NCI-H524 treated with DMSO at 0.1 percent for 48 hours (cell line): ENCODE results near the gene NUPR2.
A peak's percentile ranks its signal among the peaks of the same experiment; 100 is the strongest.
"Not testable (repeated sequence)": the region's sequence is repeated elsewhere in the genome, so short reads cannot be mapped to it uniquely, and the experiment has no call there.

Source experiments
- DNase-seq: peaks from one replicate; lab custom pipeline; 2025; lab: John Stamatoyannopoulos, UW

Gene NUPR2

DNA sequence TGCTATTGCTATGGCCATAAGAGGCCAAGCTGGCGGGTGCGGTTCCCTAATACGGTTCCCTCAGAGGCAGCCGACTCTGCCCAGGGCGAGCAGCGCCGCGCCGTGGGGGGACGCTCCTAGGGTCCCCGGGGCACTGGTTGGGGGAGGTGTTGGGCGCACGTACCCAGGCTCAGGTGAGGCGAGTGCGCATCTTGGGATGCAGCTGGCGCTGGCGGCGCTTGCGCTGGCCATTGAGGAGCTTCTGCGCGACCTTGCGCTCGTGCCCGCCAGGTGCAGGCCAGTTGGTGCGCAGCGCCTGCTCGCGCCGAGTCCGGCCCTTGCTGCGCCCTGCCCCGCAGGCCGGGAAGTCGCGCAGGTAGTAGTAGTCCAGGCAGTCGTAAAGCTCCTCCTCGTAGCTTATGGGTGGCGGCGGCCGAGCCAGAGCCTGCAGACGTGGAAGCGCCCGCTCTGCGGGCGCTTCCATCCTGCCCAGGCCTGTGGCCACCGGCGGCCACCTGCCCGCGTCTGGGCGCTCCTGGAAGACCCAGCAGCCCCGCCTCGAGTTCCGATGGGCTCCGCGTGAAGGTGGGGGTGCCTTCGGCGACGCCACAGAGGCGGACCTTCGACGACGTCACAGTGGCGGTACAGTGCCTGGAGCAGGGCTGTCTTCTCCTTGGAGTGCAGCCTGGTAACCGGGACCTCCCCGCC is at the start of gene NUPR2:
NUPR2 (minus strand) TSS at position 566 of the 687 bp plus-strand sequence; CDS start at position 463, 103 bp downstream.
- DNase-seq = no peak

DNA sequence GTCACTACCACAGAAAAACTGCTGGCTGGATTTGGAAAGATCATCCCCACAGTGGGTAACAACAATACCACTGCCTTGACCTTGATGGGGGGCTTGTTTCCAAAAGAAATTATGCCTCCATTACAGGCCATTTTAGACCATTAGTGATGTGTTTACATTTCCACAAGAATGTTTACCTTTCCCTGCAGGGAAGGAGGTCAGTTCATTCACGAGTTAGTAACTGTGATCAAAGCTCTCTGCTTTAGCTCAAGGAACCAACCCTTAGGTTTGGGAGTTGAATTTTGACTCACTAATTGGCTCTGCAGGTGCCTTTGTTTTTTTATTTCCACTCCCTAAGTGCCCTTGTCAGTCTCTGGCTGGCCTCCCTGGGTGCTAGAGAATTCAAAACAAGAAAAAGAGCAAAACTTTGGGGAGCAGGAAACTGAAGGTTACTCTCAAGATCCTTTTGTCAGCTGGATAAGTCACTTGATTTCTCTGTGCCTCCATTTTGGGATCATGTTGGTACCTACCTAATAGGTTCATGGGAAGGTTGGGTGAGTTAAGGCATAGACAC is 41.1 kb upstream of the NUPR2 start:
- DNase-seq = no peak

DNA sequence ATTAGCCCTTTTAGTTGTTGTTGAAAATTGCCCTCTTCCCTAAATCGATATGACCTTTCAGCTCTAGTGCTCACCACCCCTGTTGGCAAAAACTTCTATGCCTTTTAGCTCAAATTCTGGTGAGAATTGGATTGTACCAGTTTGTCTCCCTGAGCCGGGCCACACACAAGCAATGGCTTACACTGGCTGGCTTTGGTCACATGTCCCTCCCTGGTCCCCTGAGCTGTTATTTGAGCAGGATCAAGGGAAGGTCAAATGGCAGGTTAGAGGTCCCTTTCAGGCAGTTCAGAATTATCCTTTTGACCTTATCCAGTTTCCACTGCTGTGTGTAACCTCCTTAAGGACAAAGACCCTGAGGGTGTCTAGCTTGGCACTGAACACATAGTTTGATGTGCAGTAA is 14.8 kb upstream of the NUPR2 start:
- DNase-seq = not testable (repeated sequence)

DNA sequence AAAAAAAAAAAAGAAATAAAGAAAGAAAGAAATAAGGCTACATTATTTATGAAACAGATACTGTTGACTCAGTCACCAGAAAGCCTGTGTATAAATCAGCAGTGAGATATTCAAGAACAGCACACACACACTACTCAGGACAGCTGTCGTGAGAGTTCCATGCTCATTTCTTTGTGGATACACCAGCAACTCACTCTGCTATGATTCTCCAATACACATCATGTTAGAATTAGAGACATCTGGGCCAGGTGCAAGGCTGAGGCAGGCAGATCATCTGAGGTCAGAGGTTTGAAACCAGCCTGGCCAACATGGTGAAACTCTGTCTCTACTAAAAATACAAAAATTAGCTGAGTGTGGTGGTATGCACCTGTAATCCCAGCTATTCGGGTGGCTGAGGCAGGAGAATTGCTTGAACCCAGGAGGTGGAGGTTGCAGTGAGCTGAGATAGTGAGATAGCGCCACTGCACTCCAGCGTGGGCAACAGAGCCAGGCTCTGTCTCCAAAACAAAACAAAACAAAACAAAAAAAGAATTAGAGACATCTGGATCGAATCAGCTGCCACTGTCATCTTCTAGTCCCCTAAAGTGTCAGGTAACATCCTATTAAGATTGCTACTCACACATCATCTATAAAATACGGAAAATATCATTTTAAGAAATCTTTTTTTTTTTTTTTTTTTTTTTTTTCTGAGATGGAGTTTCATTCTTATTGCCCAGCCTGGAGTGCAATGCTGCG is 11.2 kb upstream of the NUPR2 start:
- DNase-seq = no peak

DNA sequence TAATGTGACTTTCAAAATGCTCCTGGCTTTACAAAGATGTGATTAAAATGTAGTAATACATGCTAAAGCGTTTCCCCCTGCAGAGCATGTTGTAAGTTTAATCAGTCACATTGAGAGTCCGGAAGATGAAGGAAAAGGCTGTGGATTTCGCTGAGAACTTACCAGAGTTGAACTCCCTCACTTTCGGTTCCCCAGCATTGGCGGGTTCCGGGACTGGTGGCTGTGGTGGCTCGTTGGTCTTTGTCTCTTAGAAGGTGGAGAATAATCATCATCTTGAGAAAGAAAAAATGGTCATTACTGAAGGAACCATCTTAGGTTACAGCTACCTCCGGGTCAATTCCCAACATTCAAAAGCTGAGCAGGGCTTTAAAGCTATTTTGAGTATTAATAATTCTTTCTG is 9.6 kb upstream of the NUPR2 start:
- no peak for DNase-seq

- no peak for DNase-seq
Measured at GRCh38 chr7:56124981-56125380, 8.8 kb upstream of the NUPR2 start.

- DNase-seq = no peak
Measured at GRCh38 chr7:56121440-56121839, 5.2 kb upstream of the NUPR2 start.

DNA sequence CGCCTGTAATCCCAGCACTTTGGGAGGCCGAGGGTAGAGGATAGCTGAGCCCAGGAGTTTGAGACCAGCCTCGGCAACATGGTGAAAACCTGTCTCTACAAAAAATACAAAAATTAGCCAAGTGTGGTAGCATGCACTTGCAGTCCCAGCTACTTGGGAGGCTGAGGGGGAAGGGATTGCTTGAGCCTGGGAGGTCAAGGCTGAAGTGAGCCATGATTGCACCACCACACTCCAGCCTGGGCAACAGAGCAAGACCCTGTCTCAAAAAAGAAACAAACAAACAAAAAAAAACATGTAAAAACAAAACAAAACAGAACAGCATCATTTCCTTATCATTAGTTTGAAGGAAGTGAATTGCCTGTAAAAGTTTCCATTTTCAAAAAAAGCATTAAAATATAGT is 4.0 kb downstream of the NUPR2 start:
- DNase-seq = not testable (repeated sequence)

DNA sequence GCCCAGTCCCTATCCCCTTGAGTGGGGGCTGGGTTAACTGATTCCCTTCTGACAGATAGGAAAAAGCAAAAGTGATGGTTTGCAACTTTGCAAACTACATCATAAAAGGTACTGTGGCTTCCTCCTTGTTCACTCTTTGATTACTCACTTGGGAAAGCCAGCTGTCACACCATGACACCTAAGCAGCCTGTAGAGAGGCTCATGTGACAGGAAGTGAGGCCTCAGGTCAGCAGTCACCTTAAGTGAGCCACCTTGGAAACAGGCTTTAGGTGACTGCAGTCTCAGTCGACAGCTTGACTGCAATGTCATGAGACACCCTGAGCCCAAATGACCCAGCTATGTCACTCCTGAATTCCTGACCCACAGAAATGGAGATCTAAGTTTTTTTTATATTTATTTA is 5.6 kb downstream of the NUPR2 start:
- DNase-seq = no peak

- no peak for DNase-seq
Measured at GRCh38 chr7:56107954-56108258, 8.3 kb downstream of the NUPR2 start.

DNA sequence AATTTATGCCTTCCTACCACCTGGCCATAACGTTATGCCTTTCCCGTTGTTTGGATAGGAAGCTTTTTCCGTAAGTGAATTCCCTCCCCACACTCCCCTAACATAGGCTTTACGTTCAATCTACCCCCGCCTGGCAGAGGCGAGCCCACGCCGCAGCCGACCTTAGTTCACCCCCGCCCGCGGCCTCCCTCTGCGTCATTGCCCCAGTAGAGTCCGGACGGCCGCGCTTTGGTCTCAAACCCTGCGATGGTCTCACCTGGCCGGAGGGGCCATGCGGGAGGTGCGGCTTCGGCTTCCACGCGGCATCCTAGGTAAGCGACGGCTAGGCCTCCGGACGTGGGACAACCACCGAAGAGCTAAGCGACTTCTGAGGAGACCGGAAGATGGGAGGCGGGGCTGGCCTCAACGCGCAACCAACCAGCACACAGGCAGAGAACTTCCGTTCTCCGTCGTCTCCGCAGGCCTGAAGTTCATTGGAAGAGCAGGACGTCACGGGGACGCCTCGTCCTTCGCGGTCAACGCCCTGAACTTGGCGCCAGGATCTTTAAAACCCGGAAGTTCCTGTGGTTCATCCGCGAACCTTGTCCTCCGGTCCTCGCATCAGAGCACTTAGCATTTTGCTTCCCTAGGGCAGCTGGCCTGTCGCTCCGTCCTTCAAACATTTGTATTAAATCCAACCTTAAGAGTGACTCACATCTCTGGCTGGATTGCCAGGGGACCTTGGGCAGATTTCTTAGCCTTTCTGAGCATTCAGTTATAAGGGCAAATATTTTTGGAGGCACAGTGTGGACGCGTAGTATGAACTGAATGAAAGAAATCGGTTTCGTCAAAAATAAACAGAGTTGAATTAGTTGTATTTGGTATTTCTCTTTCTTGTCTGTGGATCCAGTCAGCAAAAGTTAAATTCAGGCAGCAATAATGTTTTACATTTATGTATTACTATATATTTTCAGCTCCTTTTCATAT is 9.8 kb downstream of the NUPR2 start, which contains the start of gene CHCHD2:
CHCHD2 (minus strand) TSS at position 369 of the 966 bp plus-strand sequence; CDS start at position 306, 63 bp downstream.
- peak; percentile 88 for DNase-seq

DNA sequence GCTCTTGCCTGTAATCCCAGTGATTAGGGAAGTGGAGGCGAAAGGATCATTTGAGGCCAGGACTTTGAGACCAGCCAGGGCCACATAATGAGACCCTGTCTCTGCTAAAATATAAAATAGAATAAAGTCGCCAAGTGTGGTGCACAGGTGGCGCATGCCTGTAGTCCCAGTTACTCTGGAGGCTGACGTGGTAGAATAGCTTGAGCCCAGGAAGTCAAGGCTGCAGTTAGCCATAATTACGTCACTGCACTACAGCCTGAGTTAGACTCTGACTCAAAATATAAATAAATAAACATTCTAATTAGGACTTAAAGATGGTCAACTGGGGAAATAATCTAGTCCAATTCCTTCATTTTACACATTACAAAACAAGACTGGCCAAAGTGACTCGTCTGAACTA is 10.7 kb downstream of the NUPR2 start:
- no peak for DNase-seq

DNA sequence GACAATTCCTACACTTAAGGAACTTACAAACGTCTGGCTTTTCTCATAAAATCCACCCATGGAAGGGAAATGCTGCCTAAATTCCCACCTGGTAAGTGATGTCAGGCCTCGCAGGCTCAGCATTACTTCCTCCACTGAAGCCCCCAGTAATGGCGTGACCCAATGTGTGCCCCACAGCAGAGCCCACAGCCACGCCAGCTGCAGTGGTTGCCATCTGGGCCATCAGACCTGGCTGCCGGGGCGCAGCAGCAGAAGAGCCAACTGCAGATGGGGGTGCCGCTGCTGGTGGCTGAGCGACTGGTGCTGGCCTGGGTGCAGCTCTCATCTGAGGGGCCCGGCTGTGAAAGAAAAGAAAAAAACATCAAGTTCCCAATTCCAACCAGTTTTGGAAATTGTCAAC is 12.1 kb downstream of the NUPR2 start:
- not testable (repeated sequence) for DNase-seq

DNA sequence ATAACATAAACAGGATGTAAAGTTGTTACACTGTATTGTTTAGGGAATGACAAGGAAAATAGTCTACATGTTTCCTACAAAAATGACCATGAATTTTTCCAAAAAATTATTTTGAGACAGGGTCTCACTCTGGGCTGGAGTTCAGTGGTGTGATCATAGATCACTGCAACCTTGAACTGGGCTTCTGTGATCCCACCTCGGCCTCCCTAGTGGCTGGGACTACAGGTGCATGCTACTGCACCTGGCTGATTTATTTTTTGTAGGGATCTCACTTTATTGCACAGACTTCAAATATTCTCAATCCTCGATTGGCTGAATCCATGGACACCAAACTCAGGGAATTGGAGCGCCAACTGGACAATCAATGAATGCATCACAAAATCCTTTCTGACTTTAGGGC is 16.6 kb downstream of the NUPR2 start:
- no peak for DNase-seq

DNA sequence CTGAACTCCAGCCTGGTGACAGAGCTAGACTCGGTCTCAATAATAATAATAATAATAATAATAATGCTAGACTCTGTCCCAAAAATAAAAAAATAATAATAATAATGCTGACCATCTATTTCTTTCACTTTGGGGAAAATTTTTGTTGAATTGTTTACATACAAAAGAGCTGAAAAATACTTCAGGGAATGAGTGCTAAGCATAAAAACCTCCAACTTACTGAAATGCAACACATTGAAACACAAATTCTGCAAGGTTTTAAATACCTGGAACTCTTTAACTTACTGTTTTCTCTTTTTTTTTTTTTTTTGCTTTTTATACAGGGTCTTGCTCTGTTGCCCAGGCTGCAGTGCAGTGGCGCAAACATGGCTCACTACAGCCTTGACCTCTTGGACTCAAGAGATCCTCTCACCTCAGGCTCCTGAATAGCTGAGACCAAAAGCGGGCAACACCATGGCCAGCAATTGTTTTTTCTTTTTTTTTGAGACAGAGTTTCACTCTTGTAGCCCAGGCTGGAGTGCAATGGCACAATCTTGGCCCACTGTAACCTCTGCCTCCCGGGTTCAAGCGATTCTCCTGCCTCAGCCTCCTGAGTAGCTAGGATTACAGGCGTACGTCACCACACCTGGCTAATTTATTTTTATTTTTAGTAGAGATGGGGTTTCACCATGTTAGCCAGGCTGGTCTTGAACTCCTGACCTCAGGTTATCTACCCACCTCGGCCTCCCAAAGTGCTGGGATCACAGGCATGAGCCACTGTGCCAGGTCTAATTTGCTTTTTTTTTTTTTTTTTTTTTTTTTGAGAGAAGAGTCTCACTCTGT is 17.8 kb downstream of the NUPR2 start:
- DNase-seq = not testable (repeated sequence)

GRCh38 chr7:56097700-56098099 is 18.5 kb downstream of the NUPR2 start:
- DNase-seq = no peak

- no peak for DNase-seq
Measured at GRCh38 chr7:56092789-56093531, 23.3 kb downstream of the NUPR2 start, which contains the start of gene PHKG1. Gene PHKG1 (minus strand): TSS chr7:56092952. CDS start chr7:56088941, 4,011 bp downstream.

GRCh38 chr7:56092388-56092787 is 23.8 kb downstream of the NUPR2 start:
- DNase-seq = not testable (repeated sequence)

- no peak for DNase-seq
Measured at GRCh38 chr7:56091591-56091990, 24.6 kb downstream of the NUPR2 start.

- DNase-seq = no peak
Measured at GRCh38 chr7:56087445-56087844, 28.8 kb downstream of the NUPR2 start.
